ENCODE data around the gene MCRIP1.

MCRIP1 gene

DNA sequence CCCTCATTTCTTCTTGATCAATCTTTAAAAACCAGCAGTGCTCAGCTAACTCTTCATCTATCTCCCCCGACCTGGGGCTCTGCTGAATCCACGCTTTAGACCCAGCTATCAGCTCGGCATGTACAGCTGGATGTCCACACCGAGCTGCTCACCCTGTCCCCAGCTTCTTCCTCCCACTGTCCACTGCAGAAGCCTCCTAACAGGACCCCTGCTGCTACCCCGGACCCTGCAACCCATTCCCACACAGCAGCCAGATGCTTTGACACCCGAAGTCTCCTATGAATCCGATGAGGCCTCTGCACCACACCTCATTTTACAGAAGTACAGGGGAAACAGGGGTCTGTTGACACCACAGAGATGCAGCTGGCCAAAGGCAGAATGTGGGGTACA is 15.3 kb downstream of the MCRIP1 start:
- FAIRE-seq: no peak

DNA sequence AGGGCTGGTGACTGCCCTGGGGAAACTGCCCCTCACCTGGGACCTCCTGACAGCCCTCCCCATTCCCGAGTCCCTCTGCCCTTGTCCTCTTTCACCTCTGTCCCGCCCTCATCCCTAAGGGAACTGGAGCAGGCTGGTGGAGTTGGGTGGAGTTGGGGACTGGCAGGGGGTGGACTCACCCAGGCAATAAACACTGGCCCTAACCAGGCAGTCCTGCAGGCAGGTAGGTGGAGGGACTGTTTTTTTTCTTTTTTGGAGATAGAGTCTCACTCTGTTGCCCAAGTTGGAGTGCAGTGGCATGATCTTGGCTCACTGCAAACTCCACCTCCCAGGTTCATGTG is 17.5 kb downstream of the MCRIP1 start:
- no peak for FAIRE-seq

DNA sequence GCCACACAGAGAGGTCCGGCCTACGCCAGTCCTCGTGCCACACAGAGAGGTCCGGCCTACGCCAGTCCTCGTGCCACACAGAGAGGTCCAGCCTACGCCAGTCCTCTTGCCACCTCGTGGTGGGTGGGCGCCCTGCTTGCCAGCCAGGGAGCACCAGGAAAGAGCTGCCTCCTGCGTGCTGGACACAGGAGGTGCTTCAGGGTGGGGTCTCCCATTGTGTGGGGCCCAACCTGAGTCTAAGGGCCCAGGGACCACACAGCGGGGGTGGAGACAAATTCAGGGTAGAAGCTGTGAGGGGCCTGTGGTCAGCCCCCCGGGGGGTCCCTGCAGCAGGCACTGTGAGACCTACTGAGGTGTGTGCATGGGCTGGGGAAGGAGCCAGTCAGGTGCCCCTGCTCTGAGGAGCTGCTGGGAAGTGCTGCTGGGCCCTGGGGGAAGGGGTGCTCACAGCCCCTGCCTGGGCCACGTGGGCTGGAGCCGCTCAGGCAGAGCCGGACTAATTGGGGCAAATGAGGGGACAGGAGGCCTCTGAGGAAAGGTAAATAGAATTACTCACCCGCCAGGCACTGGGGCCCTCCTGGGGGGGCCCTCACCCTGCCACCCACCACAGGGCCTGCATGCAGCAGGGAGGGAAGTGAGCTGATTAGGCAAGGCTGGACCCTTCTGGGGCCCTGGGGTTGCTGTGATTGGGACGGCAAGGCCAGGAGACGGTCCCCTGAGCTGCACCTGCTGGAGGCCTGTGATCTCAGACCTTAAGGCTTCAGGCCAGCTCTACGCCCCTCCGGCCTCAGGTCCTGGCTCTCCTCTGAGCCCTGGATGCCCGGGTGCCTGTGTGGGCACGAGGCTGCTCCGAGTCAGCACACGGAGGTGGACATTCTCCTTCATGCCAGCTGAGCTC is 18.1 kb downstream of the MCRIP1 start:
- no peak for FAIRE-seq

DNA sequence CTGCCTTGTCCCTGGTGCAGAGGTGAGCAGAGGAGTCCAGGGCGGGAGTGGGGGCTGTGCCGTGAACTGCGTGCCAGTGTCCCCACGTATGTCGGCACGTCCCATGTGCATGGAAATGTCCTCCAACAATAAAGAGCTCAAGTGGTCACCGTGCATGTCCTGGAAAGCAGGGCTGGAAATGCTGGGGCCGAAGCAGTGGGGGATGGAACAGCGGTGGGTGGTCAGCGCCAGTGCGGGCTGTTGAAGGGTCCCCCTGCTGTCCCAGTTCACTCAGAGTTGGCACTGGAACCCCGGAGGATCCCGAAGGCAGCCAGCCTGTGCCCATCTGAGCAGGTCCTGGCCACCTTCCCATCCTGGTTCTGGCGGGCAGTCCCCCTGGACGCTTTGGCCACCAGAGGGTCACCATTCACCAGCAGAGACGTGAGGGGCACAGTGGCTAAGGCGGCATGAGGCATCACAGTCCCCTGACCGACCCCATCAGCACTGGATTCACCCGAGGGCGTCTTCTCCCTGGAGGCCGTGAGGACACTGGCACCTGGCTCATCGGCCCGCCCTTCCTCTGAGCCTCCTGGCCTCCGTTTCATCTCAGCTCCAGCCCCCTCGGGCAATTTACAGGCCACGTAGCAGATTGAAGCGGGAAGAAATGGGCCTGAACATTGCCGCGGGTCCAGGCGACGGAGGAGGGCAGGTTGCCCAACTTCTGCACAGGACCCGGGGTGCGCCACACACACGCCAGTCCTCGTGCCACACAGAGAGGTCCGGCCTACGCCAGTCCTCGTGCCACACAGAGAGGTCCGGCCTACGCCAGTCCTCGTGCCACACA is 19.0 kb downstream of the MCRIP1 start:
- no peak for FAIRE-seq

DNA sequence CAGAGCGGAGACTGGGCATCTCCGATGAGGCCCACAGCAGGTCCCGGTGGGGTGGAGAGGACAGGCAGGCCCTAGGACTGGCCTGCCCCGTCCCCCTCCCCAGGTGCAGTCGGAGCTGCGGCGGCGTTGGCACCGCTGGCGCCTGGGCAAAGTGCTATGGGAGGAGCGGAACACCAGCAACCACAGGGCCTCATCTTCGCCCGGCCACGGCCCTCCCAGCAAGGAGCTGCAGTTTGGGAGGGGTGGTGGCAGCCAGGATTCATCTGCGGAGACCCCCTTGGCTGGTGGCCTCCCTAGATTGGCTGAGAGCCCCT is 19.8 kb downstream of the MCRIP1 start:
- FAIRE-seq: no peak

DNA sequence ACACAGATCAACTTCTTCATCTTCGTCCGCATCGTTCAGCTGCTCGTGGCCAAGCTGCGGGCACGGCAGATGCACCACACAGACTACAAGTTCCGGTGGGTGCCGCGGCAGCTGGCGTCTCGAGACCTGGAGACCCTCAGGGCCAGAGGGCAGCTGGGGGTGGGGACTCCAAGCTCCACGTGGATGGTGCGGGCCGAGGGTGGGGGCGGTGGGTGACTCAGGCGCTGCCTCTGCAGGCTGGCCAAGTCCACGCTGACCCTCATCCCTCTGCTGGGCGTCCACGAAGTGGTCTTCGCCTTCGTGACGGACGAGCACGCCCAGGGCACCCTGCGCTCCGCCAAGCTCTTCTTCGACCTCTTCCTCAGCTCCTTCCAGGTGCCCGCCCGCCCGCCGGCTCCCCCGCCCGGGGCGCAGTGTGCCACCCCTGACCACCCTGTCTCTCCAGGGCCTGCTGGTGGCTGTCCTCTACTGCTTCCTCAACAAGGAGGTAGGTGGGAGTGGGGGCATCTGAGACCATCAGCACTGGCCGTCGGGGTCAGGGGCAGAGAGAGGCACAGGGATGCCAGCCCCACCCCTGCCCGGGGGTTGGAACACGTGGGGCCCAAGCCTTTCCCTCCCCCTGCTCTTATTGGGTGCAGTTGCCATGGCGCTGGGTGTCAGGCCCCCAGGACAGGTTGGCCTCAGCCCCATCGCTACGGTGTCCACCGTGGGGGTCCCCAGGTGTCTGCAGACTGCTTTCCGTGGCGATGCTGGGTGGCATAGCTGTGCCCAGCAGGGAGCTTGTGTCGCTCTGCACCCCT is 20.3 kb downstream of the MCRIP1 start:
- no peak for FAIRE-seq

DNA sequence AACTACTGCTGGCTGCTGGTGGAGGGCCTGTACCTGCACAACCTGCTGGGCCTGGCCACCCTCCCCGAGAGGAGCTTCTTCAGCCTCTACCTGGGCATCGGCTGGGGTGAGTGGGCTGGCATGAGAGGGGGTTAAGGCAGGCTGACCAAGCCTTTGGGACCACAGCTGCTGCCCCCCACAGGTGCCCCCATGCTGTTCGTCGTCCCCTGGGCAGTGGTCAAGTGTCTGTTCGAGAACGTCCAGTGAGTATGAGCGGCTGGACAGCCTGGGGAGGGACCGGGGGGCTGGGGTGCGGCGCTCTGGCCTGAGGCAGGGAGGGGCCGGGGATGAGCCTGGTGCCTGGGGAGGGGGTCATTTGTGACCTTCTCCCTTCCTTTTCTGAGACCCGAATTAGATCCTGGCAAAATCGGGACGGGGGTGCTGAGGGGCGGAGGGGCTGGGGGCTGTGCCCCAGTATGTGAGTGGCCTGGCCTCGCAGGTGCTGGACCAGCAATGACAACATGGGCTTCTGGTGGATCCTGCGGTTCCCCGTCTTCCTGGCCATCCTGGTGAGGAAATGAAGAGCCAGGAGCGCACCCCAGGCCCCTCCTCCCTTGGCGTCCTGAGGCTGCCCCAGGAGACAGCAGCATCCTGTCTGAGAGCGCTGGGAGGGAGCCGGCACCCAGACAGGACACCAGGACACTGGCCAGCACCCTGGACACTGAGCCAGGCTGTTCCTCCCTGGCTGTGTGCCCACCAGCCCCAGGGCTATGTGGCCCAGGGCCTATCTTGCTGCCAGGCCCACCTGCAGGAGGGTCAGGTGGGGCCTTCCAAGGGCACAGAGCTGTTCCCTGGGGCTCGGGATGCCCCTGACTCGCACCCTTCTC is 21.2 kb downstream of the MCRIP1 start:
- no peak for FAIRE-seq

DNA sequence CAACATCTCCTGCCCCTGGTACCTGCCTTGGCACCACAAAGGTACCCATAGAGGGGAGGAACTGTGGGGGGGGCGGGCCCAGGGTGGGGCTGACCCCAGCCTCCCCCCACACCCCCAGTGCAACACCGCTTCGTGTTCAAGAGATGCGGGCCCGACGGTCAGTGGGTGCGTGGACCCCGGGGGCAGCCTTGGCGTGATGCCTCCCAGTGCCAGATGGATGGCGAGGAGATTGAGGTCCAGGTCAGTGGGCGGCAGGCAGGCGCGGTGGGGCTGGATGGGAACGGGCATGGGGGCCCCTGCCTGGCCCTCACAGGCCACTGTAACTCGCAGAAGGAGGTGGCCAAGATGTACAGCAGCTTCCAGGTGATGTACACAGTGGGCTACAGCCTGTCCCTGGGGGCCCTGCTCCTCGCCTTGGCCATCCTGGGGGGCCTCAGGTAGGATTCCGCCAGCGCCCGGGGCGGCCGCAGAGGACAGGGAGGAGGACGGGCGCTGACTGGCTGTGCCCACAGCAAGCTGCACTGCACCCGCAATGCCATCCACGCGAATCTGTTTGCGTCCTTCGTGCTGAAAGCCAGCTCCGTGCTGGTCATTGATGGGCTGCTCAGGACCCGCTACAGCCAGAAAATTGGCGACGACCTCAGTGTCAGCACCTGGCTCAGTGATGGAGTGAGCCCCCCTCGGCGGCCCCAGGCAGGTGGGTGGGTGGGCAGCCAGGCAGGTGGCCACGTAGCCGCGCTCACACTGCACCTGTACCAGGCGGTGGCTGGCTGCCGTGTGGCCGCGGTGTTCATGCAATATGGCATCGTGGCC is 22.0 kb downstream of the MCRIP1 start:
- FAIRE-seq: no peak

DNA sequence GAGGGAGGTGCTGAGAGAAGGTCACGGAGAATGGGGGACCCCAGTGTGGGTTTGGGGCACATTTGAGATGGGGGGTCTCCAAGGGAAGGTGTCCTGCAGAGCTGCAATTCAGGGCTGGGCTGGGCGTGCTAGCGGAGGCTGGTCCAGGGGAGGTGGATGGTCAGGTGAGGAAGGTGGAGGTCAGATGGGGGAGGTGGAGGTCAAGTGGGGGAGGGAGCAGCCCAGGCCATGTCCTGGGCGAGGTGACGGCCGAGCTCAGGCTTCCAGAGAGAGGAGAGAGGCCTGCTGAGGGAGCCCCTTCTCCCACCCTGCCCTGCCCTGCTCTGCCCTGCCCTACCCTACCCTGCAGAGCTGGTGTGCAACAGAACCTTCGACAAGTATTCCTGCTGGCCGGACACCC is 22.6 kb downstream of the MCRIP1 start:
- no peak for FAIRE-seq

DNA sequence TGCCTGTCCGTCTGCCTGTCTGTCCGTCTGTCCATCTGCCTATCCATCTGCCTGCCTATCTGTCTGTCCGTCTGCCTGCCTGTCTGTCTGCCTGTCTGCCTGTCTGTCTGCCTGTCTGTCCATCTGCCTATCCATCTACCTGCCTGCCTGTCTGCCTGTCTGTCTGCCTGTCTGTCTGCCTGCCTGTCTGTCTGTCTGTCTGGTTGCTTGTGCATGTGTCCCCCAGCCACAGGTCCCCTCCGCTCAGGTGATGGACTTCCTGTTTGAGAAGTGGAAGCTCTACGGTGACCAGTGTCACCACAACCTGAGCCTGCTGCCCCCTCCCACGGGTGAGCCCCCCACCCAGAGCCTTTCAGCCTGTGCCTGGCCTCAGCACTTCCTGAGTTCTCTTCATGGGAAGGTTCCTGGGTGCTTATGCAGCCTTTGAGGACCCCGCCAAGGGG is 23.5 kb downstream of the MCRIP1 start:
- FAIRE-seq: no peak

DNA sequence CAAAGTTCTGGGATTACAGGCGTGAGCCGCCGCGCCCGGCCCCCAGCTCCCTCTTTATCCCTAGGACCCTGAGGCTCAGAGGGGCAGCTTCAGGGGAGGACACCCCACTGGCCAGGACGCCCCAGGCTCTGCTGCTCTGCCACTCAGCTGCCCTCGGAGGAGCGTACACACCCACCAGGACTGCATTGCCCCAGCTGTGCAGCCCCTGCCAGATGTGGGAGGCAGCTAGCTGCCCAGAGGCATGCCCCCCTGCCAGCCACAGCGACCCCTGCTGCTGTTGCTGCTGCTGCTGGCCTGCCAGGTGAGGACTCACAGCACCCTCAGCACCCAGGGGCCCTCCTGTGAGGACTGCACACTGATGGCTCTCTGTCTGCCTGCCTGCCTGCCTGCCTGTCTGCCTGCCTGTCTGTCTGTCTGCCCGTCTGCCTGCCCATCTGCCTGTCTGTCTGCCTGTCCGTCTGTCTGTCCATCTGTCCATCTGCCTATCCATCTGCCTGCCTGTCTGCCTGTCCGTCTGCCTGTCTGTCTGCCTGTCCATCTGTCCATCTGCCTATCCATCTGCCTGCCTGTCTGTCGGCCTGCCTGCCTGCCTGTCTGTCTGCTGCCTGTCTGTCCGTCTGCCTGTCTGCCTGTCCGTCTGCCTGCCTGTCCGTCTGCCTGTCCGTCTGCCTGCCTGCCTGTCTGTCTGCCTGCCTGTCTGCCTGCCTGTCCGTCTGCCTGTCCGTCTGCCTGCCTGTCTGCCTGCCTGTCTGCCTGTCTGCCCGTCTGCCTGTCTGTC is 24.1 kb downstream of the MCRIP1 start:
- no peak for FAIRE-seq

DNA sequence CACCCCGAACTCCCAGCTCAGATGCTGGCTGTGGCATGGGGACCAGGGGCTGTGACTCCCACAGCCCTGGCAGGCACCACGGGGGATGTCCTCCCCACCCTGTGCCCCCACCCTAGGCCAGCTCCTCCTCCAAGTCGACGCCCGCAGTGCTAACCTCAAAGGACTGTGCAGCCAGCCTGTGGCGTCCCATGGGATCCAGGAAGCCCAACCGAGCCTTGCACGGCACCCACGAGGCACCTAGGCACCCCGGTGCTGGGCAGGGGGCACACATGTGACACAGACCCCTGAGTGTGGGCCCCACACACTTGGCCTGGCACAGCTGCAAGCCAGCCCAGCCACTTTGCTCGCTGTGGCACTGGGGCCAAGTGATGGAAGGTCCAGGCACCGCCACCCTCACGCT is 25.3 kb downstream of the MCRIP1 start:
- FAIRE-seq: no peak

DNA sequence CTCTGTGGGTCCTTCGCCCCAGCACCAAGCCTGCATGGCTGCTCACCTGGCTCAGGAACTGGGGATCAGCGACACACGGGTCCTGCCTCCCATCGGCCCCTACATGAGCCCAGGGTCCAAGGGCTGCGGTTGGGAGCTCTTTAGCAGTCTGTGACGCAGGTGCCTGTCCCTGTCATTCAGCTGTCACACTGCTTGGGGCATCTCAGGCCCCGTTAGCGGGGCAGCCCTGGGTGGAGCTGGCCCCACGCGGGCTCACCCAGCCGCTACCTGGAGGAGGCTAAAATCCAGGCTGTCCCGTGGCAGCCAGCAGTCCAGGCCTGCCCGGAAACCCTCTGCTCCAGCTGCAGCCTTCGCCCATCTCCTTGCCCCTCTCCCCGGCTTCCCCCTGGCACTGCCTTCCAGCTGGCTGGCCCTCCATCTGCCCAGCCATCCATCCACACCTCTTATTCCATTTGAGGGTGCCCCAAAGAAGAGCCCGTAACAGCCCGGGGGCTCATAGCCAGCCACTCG is 25.8 kb downstream of the MCRIP1 start:
- FAIRE-seq: no peak

DNA sequence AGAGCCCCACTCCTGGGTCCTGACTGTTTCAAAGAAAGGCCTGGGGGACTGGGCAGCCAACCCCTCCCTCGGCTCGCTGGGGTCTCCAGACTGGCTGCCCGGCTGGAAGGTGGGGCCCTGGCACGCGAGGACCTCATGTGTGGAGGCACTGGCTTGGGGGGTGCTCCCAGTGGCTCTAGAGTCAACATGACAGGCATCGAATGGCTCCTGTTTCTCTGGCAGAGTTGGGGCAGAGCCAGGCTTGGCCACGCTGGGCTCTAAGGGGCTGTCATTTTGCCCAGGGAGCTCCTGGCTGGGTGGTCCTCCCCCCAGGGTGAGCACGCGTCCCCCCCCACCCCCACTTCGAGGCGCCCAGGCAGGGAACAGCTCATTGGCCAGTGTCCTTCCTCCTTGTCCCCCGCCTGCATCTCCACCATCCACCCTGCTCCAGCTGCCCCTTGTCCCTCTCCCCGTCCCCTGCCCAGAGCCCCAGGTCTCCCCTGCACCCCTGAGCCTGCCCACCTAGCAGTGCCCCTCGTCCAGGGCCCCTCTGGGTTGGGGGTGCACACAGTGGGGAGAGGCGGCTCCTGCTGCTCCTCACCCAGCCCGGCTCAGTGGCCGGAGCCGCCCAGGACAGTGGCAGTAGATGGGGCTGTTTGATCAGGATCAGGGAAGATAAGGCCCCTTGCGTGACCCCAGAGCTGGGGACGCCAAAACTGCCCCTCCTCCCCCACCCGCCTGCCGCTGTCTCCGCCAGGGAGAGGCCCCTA is 26.5 kb downstream of the MCRIP1 start:
- FAIRE-seq: no peak

DNA sequence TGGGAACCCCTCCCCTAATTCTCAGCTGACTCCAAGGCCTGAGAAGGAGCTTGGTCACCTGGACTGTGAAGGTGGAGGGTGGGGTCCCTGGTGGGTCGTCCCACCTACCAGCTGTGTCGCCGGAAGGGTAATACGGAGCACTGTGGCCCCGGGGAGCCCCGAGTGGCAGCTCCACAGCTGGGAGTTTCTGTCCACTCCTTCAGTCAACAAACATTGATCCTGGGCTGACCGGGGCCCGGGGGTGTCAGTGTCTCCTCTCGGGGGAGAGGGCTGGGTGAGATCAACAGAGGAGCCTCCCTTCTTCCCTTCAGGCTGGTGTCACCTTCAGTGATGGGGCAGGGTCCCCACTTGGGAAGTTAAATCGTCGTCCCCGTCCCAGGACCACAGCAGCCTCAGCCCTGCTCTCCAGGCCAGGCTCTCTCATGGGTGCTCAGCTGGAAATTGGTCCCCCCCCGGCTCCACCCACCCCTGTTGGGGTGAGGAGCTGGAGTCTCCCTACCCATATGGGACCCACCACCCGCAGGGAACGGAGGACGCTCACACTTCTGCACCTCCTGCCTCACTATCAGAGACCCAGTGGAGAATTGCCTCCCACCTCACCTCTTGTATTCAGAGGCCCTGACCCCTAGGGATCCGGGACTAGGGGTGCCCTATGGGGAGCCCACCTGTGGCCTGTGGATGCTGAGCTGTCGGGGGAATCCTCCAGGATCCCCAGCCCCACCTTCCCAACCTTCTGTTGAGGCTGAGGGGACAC is 27.2 kb downstream of the MCRIP1 start:
- FAIRE-seq: no peak

DNA sequence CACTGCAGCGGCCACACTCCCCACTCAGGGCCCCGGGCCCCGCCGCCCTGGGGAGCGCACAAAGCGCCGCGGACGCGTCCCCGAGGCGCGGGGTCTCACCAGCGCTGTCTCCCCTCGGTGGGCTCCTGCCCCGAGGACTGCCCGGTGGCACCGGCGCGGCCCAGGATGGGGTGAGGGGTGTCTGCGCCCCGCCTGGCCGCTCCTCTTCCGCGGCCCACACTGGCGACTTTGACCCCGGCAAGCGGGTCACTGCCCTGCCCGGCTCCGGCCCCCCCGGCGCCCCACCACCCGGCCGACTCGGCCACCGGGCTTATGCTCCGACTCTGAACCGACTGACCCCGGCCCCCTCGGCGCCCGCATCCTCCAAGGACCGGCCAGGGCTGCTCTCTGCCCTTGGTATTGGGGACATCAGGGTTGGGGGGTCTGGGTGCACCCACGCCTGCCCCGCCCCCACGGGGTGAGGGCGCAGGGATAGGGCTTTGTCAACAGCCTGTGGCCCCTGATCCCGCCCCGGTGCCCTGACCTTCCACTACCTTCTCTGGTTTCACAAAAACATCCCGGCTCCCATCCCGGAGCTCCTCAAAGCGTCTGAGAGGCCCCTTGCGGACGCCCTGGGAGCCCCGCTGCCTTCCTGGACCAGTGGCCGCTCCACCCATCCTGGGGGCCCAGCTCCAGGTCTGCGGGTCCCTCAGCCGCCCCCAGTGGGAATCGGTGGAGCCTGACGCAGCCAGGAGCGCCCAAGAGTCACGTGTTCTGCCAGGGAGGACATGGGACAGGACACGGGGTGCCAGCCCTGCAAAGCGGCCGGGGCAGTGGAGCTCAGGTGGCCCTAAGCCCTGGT is 28.3 kb downstream of the MCRIP1 start:
- FAIRE-seq: no peak

DNA sequence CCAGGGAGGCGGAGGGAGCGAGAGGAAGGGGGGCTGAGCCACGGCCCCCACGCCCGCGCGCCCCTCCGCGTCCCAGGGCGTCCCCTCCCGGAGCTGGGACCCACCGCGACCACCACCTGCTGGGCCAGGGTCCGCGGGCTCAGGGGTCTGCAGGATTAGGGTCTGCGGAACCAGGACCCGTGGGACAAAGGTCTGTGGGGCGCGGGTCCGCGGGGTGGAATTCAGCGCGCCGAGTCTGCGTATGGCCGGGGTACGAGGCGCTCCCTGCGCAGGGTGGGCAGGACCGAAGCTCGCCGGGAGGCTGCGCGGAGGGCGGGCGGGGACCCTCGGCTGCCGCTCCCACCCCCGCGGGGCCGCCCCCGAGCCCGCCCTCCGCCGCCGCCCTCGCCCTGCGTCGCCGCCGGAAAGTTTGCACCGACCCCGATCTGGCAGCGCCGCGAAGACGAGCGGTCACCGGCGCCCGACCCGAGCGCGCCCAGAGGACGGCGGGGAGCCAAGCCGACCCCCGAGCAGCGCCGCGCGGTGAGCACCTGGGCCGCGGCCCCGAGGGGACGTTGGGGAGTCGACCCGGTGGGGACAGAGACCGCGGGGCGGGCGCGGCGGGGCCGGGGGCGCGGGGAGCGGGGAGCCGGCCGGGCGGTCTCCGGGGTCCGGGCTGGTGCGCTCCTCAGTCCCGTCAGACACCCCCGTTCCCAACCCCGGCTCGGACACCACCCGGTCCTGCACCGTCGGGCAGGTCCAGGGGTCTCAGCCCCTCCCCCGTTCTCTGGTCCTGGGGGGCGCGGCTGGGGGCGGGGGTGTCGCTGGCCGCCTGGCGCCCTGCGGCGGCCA is 29.1 kb downstream of the MCRIP1 start, which contains the start of gene GCGR:
TSS of gene GCGR (plus strand) at position 423 of the 831 bp plus-strand sequence. CDS start 4,869 bp downstream, outside the sequence.
- no peak for FAIRE-seq
